H1 (cell line): ENCODE data around the gene DEPDC4. TPM values are rescaled to one million over a fixed set of nuclear protein-coding genes. Genes with fewer than 3 reads are reported as not detected.

Experiments used
- CTBP2 ChIP-seq: IDR thresholded peaks from 2 replicates; pipeline ENCODE4 v1.7.0; 2011; ENCODE audit warnings: borderline replicate concordance, mild to moderate bottlenecking, moderate library complexity, mixed read lengths, low read length; ENCODE audit not compliant: insufficient read depth, insufficient read length
- KDM4A ChIP-seq: IDR thresholded peaks from one replicate; pipeline ENCODE4 v1.7.1; 2012; ENCODE audit warnings: low read depth, mild to moderate bottlenecking, moderate library complexity, low read length, inconsistent platforms; ENCODE audit not compliant: severe bottlenecking
- RXRA ChIP-seq: IDR thresholded peaks from 2 replicates; pipeline ENCODE4 v1.6.1; 2011; ENCODE audit warnings: low read depth, mild to moderate bottlenecking, low read length, moderate library complexity; ENCODE audit not compliant: insufficient read depth
- polyA plus RNA-seq, 7 experiments: library from polyadenylated mRNA; depleted of rRNA in 3 of 7; stranded (reverse) in 5 of 7; unstranded in 2 of 7; fragments of >200 nt in 5 of 7; fragments of 200-250 nt in 2 of 7; gene quantifications; 1 replicate in 5 of 7; 2 replicates in 1 of 7; 4 replicates in 1 of 7; pipeline versions ENCODE4 v1.2.1 to v1.2.3, GENCODE V29; 2011 to 2013; ENCODE audit warnings: missing spikeins in 2 of 7, mixed read lengths in 2 of 7
- total RNA-seq: library from RNA; stranded (reverse); fragmentation: NEBNext Ultra II Directional; extraction: Animal tissue kit (Norgen Biotek cat#: 25700); gene quantifications from 2 replicates; pipeline ENCODE4 v1.2.1, GENCODE V29; 2021
- TF ChIP-seq, protein P1 (sequence below): IDR thresholded peaks from 2 replicates; pipeline ENCODE4 v1.6.1; 2011; ENCODE audit warnings: low read depth, mild to moderate bottlenecking, low read length; ENCODE audit not compliant: insufficient read depth
- TF ChIP-seq, protein P2 (sequence below): IDR thresholded peaks from 2 replicates; pipeline ENCODE4 v1.6.1; 2012; ENCODE audit warnings: inconsistent platforms

Gene DEPDC4
- total and polyA plus RNA-seq, 2 of the 8 experiments (the other 6 are each of a cell fraction or from before 2014, with no cell fraction given): 0.80 to 3.8 TPM

DNA sequence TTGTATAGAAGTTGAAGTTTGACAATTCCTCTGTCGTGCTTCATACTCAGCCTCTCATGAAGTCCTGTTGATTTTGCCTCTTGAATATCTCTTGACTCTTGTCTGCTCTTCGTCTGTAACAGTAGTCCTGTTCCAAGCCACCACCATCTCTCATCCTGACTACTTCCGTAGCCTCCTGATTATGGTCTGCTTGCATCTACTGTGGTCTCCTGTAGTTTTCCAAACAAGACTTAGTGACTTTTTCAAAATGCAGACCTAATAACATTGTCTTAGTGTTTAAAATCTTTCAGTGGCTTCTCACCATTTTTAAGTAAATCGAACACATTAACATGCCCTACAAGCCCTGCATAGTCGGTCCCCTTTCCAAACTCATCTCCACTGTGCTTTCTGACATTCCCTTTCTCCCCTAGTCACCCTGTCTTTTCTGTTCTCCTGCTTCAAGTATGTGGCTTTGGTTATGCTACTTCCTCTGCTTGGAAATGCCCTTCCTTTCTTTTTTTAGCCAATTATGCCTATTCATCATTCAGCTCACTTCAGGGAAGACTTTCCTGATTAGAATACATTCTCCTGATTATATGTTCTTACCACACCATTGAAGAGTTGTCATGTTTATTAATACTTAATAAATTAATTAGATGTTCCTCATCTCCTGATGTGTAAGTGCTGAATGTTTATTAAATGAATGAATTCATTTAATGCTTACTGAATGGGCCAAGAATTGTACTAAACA, 2.1 kb upstream of the DEPDC4 start (continued):
- TF ChIP-seq, protein P1, sequence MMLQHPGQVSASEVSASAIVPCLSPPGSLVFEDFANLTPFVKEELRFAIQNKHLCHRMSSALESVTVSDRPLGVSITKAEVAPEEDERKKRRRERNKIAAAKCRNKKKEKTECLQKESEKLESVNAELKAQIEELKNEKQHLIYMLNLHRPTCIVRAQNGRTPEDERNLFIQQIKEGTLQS: no peak
- TF ChIP-seq CTBP2 (no peak), KDM4A (no peak), RXRA (no peak)
- TF ChIP-seq, protein P2, sequence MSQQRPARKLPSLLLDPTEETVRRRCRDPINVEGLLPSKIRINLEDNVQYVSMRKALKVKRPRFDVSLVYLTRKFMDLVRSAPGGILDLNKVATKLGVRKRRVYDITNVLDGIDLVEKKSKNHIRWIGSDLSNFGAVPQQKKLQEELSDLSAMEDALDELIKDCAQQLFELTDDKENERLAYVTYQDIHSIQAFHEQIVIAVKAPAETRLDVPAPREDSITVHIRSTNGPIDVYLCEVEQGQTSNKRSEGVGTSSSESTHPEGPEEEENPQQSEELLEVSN: no peak
- TF ChIP-seq, all 59 proteins: peak for 0
